Prostate gland (tissue), 2 donors: Measurements from ENCODE around the gene CCDC78.

Experiments used
- POLR2A ChIP-seq: fragments of 450-650 bp; IDR thresholded peaks from one replicate; pipeline ENCODE4 v1.6.1; 2016; ENCODE audit warnings: antibody characterized with exemption, mild to moderate bottlenecking
- POLR2AphosphoS5 ChIP-seq: sonication (generic); formaldehyde crosslinking; IDR thresholded peaks from one replicate; pipeline ENCODE4 v1.6.1; 2017; ENCODE audit warnings: antibody characterized with exemption
- TF ChIP-seq, protein P1 (sequence below), 4 experiments: fragments of 200-600 bp in 2 of 4; fragments of 450-650 bp in 2 of 4; sonication (generic) in 2 of 4; IDR thresholded peaks; 1 replicate in 3 of 4; 2 replicates in 1 of 4; pipeline ENCODE4 v1.5.1; 2016 to 2019; ENCODE audit warnings: antibody characterized with exemption in 4 of 4, mild to moderate bottlenecking in 2 of 4, moderate library complexity in 2 of 4

DNA sequence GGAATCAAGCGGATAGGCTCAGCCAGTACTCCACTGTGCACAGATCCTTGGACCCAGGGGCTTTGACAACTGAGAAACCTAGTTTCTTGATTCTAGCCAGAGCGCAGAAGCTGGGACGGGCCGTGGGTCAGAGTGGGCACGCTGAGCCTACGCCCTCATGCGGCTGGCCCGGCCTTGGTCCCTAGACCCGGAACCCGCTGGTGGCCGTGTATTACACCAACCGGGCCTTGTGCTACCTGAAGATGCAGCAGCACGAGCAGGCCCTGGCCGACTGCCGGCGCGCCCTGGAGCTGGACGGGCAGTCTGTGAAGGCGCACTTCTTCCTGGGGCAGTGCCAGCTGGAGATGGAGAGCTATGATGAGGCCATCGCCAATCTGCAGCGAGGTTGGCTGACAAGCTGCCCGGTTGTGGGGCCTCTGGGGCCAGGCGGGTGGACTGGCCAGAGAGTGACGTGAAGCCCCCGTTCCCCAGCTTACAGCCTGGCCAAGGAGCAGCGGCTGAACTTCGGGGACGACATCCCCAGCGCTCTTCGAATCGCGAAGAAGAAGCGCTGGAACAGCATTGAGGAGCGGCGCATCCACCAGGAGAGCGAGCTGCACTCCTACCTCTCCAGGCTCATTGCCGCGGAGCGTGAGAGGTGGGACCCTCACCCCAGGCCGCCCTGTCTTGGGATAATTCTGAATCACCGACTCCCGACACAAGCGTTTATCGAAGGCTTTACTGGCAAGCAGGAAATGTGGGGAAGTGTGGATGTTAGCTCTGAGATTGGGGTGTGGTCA is 45.1 kb downstream of the CCDC78 start:
- TF ChIP-seq, protein P1, sequence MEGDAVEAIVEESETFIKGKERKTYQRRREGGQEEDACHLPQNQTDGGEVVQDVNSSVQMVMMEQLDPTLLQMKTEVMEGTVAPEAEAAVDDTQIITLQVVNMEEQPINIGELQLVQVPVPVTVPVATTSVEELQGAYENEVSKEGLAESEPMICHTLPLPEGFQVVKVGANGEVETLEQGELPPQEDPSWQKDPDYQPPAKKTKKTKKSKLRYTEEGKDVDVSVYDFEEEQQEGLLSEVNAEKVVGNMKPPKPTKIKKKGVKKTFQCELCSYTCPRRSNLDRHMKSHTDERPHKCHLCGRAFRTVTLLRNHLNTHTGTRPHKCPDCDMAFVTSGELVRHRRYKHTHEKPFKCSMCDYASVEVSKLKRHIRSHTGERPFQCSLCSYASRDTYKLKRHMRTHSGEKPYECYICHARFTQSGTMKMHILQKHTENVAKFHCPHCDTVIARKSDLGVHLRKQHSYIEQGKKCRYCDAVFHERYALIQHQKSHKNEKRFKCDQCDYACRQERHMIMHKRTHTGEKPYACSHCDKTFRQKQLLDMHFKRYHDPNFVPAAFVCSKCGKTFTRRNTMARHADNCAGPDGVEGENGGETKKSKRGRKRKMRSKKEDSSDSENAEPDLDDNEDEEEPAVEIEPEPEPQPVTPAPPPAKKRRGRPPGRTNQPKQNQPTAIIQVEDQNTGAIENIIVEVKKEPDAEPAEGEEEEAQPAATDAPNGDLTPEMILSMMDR (IDR thresholded peaks at IDR 0.05) = no peak
- TF ChIP-seq POLR2A = no peak
- TF ChIP-seq POLR2AphosphoS5 = no peak
